Measurements from ENCODE around the gene KLHL40.

KLHL40 gene

DNA sequence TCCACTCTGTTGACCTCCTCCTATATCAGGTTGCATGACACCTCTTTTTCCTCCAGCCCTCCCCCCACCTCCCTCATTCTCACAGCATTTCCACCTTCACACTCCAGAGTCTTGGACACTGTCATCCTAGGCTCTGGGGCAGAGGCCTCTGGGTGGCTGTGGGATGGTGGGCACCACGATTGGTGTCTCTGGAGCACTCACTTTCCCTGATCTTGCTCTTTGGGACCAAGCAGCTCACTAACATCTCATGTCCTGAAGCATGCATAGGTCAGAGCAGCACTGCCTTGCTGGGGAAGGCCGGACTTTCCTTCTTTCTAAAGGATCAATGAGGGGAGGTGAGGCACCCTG, 16.9 kb upstream of the KLHL40 start:
- in situ Hi-C loops (cut with MboI; ENCODE audit: low sequenced_read_pairs): no loop called here

GRCh38 chr3:42668793-42669217, 16.5 kb upstream of the KLHL40 start:
- in situ Hi-C loops (cut with MboI; ENCODE audit: low sequenced_read_pairs): no loop called here

GRCh38 chr3:42670051-42670576, 15.2 kb upstream of the KLHL40 start:
- in situ Hi-C loops (cut with MboI; ENCODE audit: low sequenced_read_pairs): no loop called here

DNA sequence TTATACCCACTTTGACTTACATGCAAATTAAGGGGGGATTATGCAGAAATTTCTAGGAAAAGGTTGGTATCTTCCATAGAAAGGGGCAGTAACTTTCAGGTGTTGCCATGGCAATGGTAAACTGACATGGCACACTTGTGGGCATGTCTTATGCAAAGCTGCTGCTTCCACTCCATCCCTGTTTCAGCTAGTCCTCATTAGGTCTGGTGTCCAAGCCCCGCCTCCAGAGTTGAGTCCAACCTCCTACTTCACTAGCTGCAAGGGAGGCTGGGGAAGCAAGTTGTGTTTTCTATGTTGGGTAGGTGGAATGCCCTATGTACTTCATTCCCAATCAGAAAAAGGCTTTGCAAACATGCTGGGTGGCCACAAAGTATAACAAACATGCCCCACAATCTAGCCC, 14.7 kb upstream of the KLHL40 start:
- in situ Hi-C loops (cut with MboI; ENCODE audit: low sequenced_read_pairs): no loop called here

GRCh38 chr3:42672515-42672914, 12.8 kb upstream of the KLHL40 start:
- in situ Hi-C loops (cut with MboI; ENCODE audit: low sequenced_read_pairs): no loop called here

- in situ Hi-C loops (cut with MboI; ENCODE audit: low sequenced_read_pairs): no loop called here
Measured at GRCh38 chr3:42673082-42673481, 12.3 kb upstream of the KLHL40 start.

DNA sequence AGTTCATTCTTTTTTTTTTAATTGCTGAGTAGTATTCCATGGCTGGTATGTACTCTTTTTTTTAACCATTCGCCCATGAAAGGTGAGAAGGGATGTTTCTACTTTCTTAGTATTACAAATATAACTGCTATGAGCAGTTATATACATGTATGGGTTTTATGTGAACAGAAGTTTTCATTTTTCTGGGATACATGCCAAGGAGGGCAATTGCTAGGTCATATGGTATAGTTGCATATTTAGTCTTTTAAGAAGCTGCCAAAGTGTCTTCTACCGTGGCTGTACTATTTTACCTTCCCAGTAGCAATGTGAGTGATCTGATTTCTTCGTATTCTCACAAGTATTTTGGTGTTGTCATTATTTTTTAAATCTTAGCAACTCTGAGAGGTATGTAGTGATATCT, 11.2 kb upstream of the KLHL40 start:
- in situ Hi-C loops (cut with MboI; ENCODE audit: low sequenced_read_pairs): no loop called here

DNA sequence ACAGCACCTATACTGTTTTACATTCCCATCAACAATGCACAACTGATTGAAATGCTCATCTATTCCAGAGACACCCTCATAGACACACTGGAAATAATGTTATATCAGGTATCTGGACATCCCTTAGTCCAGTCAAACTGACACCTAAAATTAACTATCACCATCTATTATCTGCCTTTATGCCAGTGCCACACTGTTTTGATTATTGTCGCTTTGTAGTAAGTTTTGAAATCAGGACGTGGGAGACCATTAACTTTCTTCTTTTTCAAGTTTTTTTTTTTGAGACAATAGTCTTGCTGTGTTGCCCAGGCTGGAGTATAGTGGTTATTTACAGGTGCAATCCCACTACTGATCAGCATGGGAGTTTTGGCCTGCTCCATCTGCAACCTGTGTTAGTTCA, 9.4 kb upstream of the KLHL40 start:
- in situ Hi-C loops (cut with MboI; ENCODE audit: low sequenced_read_pairs): no loop called here

DNA sequence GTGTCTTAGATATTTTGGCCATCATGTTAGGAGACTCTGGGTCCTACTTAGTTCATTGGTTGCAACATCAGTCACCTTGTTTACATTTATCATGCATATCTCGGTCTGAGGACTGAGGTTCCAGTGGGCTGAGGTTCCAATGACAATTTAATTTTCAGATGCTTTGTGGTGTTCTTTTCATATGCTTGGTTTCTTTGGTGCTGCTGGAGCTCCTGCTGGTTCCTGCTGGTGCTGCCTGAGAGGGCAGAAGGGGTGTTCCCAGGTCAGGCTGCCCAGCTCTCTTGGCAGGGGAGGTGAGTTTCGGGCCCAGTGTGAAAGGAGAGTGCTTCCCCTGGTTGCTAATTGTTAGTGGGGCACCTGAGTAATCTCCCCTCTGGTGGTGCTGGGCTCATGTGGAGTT, 6.9 kb upstream of the KLHL40 start:
- in situ Hi-C loops (cut with MboI; ENCODE audit: low sequenced_read_pairs): no loop called here

DNA sequence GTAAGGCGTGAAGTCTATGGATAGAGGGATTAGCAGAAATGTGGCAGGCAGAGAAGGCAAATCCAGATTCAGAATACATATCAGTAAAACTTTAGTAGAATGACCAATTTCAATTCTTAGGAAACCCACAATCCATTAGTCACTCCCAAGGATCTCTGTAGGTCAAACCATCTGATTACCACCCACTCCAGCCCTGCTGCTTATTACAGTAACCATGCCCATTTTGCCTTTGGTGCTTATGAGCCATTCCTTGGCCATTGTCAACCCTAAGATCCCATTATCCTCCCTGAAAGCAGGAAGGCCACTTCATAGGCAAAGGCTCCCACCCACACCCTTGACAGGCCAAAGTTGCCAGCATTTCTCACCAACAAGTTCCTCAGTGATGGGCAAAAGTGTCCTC, 5.1 kb upstream of the KLHL40 start:
- in situ Hi-C loops (cut with MboI; ENCODE audit: low sequenced_read_pairs): no loop called here

GRCh38 chr3:42680806-42681205, 4.5 kb upstream of the KLHL40 start:
- in situ Hi-C loops (cut with MboI; ENCODE audit: low sequenced_read_pairs): no loop called here

- in situ Hi-C loops (cut with MboI; ENCODE audit: low sequenced_read_pairs): no loop called here
Measured at GRCh38 chr3:42681361-42682038, 3.8 kb upstream of the KLHL40 start.

- in situ Hi-C loops (cut with MboI; ENCODE audit: low sequenced_read_pairs): no loop called here
Measured at GRCh38 chr3:42682301-42683070, 2.9 kb upstream of the KLHL40 start.

DNA sequence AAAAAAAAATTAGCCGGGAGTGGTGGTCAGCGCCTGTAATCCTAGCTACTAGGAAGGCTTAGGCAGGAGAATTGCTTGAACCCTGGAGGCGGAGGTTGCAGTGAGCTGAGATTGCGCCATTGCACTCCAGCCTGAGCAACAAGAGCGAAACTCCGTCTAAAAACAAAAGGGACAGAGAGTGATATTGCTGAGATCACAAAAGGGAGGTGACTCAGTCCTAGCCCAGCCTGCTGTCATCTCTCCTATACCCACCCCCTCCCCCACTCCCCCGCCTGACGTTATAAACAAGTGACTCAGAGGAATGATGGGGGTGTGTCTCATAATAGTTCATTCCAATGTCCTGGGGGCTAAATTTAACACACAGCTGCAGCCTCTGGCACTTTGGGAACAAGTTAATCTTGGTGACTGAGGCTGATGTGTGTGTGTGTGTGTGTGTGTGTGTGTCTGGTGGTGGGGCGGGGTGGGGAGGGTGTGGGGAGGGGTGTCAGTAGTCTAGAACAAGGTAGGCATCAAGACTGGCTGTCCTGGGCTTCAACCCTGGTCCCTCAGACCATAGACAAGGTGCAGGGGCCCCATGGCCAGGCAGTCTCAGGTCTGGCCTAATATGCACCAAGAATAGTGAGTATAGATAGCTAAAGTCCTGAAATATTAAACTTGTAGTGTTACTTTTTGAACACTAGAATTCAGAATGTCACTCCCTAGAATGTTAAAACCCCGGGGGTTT, 1.3 kb upstream of the KLHL40 start:
- in situ Hi-C loops (cut with MboI; ENCODE audit: low sequenced_read_pairs): no loop called here

GRCh38 chr3:42684632-42685362, 540 bp upstream of the KLHL40 start:
- in situ Hi-C loops (cut with MboI; ENCODE audit: low sequenced_read_pairs): no loop called here

DNA sequence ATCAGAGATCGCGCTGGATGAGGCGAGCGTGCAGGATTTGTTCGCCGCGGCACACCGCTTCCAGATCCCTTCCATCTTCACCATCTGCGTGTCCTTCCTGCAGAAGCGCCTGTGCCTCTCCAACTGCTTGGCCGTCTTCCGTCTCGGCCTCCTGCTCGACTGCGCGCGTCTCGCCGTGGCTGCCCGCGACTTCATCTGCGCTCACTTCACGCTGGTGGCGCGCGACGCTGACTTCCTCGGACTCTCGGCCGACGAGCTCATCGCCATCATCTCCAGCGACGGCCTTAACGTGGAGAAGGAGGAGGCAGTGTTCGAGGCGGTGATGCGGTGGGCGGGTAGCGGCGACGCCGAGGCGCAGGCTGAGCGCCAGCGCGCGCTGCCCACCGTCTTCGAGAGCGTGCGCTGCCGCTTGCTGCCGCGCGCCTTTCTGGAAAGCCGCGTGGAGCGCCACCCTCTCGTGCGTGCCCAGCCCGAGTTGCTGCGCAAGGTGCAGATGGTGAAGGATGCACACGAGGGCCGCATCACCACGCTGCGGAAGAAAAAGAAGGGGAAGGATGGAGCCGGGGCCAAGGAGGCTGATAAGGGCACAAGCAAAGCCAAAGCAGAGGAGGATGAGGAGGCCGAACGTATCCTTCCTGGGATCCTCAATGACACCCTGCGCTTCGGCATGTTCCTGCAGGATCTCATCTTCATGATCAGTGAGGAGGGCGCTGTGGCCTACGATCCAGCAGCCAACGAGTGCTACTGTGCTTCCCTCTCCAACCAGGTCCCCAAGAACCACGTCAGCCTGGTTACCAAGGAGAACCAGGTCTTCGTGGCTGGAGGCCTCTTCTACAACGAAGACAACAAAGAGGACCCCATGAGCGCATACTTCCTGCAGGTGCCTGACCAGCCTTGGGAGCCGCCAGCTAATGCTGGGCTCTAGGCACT, 819 bp downstream of the KLHL40 start:
- in situ Hi-C loops (cut with MboI; ENCODE audit: low sequenced_read_pairs): no loop called here

GRCh38 chr3:42686832-42687650, 1.7 kb downstream of the KLHL40 start:
- in situ Hi-C loops (cut with MboI; ENCODE audit: low sequenced_read_pairs): no loop called here

DNA sequence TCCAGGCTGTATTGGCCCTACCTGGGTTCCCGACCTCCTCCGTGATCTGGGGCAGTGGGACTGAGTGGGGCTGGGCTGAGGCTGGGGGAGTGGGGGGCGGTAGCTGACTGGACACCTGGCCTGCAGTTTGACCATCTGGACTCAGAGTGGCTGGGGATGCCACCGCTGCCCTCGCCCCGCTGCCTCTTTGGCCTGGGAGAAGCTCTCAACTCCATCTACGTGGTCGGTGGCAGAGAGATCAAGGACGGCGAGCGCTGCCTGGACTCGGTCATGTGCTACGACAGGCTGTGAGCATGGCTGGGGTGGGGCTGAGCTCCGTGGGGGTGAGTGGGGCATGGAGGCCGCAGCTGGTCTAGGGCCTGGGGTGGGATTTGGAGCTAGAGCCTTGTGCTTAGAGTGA, 2.7 kb downstream of the KLHL40 start:
- in situ Hi-C loops (cut with MboI; ENCODE audit: low sequenced_read_pairs): no loop called here
